ENCODE measurements around the gene SLC41A3. TPM values are rescaled to one million over a fixed set of nuclear protein-coding genes. Genes with fewer than 3 reads are reported as not detected.

Gene SLC41A3
- total and polyA plus RNA-seq, 2 of the 8 experiments (the other 6 are each of a cell fraction or from before 2014, with no cell fraction given): 30.2 to 56.4 TPM

- Histone ChIP-seq H3K27me3 (replicated peaks in 1 of 4; ENCODE audit: control insufficient read depth in 3 of 4, extremely low read depth in 1 of 4, insufficient read depth in 3 of 4, low read length in 3 of 4) (no peaks in the 10 kb centered on the region; a peak in 1 of 7 replicates), H3K4me3 (ENCODE audit: extremely low read depth in 1 of 4, insufficient read depth in 2 of 4, low read depth in 3 of 4, low read length in 4 of 4) (no peak overlapping the region), H2BK20ac (ENCODE audit: low read length) (no peak overlapping the region), H4K20me1 (replicated peaks in 1 of 2; ENCODE audit: control insufficient read depth in 1 of 2, insufficient read depth in 2 of 2, low read length in 2 of 2) (no peaks in the 10 kb centered on the region), H2BK12ac (ENCODE audit: low read depth, low read length) (no peak overlapping the region), H3K27ac (ENCODE audit: low read depth, low read length) (no peak overlapping the region), H3K23me2 (ENCODE audit: low read depth, low read length) (peaks cover 4% of the 10 kb centered on the region; the same call in 1 of the 2 replicates), H4K5ac (ENCODE audit: insufficient read length, low read depth, low read length) (no peak overlapping the region), H2AFZ (ENCODE audit: low read length) (no peak overlapping the region), H2BK15ac (ENCODE audit: low read length) (no peak overlapping the region), H3K18ac (ENCODE audit: extremely low read depth, low read length) (no peak overlapping the region), H4K91ac (replicated peaks; ENCODE audit: insufficient read length, low read length) (no peak overlapping the region), H3K79me1 (ENCODE audit: low read depth, low read length) (no peaks in the 10 kb centered on the region), H3K79me2 (ENCODE audit: control insufficient read depth in 1 of 2, insufficient read depth in 2 of 2, low read length in 2 of 2) (no peaks in the 10 kb centered on the region), H2AK5ac (ENCODE audit: low read depth, low read length) (no peak overlapping the region), H3K9me3 (ENCODE audit: insufficient read depth in 2 of 2, low read depth in 1 of 2, low read length in 1 of 2) (peaks cover 32 to 45% of the 10 kb centered on the region in 2 experiments), H3K36me3 (ENCODE audit: control insufficient read depth in 2 of 4, insufficient read depth in 4 of 4, low read length in 3 of 4) (no peaks in the 10 kb centered on the region; a peak in 2 of 8 replicates), H3K23ac (ENCODE audit: insufficient read length) (no peak overlapping the region), H3K4me1 (replicated peaks in 1 of 4; ENCODE audit: control insufficient read depth in 3 of 4, insufficient read depth in 4 of 4, low read length in 3 of 4) (no peaks in the 10 kb centered on the region), H3K56ac (replicated peaks; ENCODE audit: insufficient read length, low read depth, low read length) (no peak overlapping the region), H3K9ac (replicated peaks in 1 of 4; ENCODE audit: extremely low read depth in 1 of 4, low read depth in 3 of 4, low read length in 3 of 4) (no peak overlapping the region), H2BK5ac (ENCODE audit: low read depth, low read length) (no peak overlapping the region), H2BK120ac (replicated peaks; ENCODE audit: low read depth, low read length) (no peak overlapping the region), H3K4me2 (ENCODE audit: insufficient read depth in 1 of 2, low read depth in 2 of 2, low read length in 2 of 2) (no peak overlapping the region), H3K14ac (ENCODE audit: insufficient read length) (no peak overlapping the region), H4K8ac (ENCODE audit: extremely low read depth, insufficient read depth, low read length) (no peak overlapping the region), H3K4ac (replicated peaks; ENCODE audit: insufficient read length, low read depth, low read length) (no peak overlapping the region)
- no peak for DNase-seq (ENCODE audit: low read depth in 1 of 2, low spot score in 2 of 2)
- CTCF ChIA-PET (ENCODE audit: partially characterized antibody): interaction anchor here (0.6 to 1.7 kb wide), 5 partner anchors 14 to 224 kb away, joined by 3 to 4 read pairs (median 3); no protein-coding TSS in a partner anchor
- POLR2A ChIA-PET (ENCODE audit: partially characterized antibody): no interaction called here
- 38% methylated on average over 1 of the region's 1 CpG; no CpG with 5 or more reads in 1 of the 2 experiments for WGBS, 2 experiments (ENCODE audit: extremely low coverage in 1 of 2, insufficient coverage in 1 of 2, insufficient read length in 1 of 2, insufficient replicate concordance in 2 of 2, low coverage in 1 of 2, low lambda C conversion rate in 2 of 2, missing lambda C conversion rate in 1 of 2)
- no peak for TF ChIP-seq CTCF (IDR thresholded peaks at IDR 0.05; ENCODE audit: control extremely low read depth in 1 of 3, insufficient read depth in 1 of 3, low read depth in 1 of 3, low read length in 3 of 3)
- TF ChIP-seq EZH2 (IDR thresholded peaks at IDR 0.05; ENCODE audit: low read depth, low read length, severe bottlenecking): no peak
- no peak for TF ChIP-seq USF2 (IDR thresholded peaks at IDR 0.05; ENCODE audit: low read length)
- TF ChIP-seq EP300 (IDR thresholded peaks at IDR 0.05; ENCODE audit: borderline replicate concordance in 1 of 2, low read depth in 2 of 2, low read length in 2 of 2): no peak
- TF ChIP-seq HDAC6 (IDR thresholded peaks at IDR 0.05; ENCODE audit: low read depth, low read length): no peak
- TF ChIP-seq RBBP5 (IDR thresholded peaks at IDR 0.05; ENCODE audit: borderline replicate concordance, low read depth, low read length): no peak
- no peak for TF ChIP-seq POU5F1 (IDR thresholded peaks at IDR 0.05; ENCODE audit: low read depth, low read length)
- TF ChIP-seq MAX (IDR thresholded peaks at IDR 0.05): no peak
- FAIRE-seq: no peak
Observed at GRCh38 chr3:126087552-126088175, 3.7 kb upstream of the SLC41A3 start.
